Testis (tissue), 2 donors: Measurements from ENCODE around the gene GFPT1.

Experiments used
- CTCF ChIP-seq, 3 experiments: fragments of 450-650 bp in 2 of 3; fragments of 200-600 bp in 1 of 3; sonication (generic) in 1 of 3; IDR thresholded peaks; one replicate each; pipeline ENCODE4 v1.5.1; 2016 to 2019; ENCODE audit warnings: antibody characterized with exemption in 3 of 3, mild to moderate bottlenecking in 2 of 3, moderate library complexity in 1 of 3
- POLR2A ChIP-seq: fragments of 450-650 bp; IDR thresholded peaks from one replicate; pipeline ENCODE4 v1.6.1; 2017; ENCODE audit warnings: antibody characterized with exemption, mild to moderate bottlenecking, moderate library complexity

GRCh38 chr2:69311024-69311416 is 76.0 kb downstream of the GFPT1 start:
- no peak for TF ChIP-seq CTCF (IDR thresholded peaks at IDR 0.05)
- no peak for TF ChIP-seq POLR2A
